Osteoblast (primary cell): ENCODE measurements around the gene ADAMTS5. TPM values are rescaled to one million over a fixed set of nuclear protein-coding genes. Genes with fewer than 3 reads are reported as not detected.
A peak's percentile ranks its signal among the peaks of the same experiment; 100 is the strongest.

Experiments
- DNase-seq: peaks from one replicate; pipeline ENCODE4 v3.0.0; 2011; ENCODE audit warnings: low spot score, mixed read lengths; ENCODE audit not compliant: insufficient read length; ENCODE audit errors: missing footprints
- H2AFZ ChIP-seq: 2 replicates; pipeline ENCODE4 v1.6.0; 2011; ENCODE audit warnings: mild to moderate bottlenecking, low read length
- H3K27ac ChIP-seq: 2 replicates; pipeline ENCODE4 v1.5.1; 2011; ENCODE audit warnings: mild to moderate bottlenecking, low read depth, low read length, moderate library complexity
- H3K27me3 ChIP-seq: 2 replicates; pipeline ENCODE4 v1.6.0; 2012; ENCODE audit warnings: mild to moderate bottlenecking, control low read depth, inconsistent platforms, low read length, moderate library complexity; ENCODE audit not compliant: insufficient read depth
- H3K36me3 ChIP-seq: 2 replicates; pipeline ENCODE4 v1.5.1; 2011; ENCODE audit warnings: mild to moderate bottlenecking, low read length, control low read depth, moderate library complexity; ENCODE audit not compliant: insufficient read depth
- H3K4me1 ChIP-seq: 2 replicates; pipeline ENCODE4 v1.5.1; 2011; ENCODE audit warnings: mild to moderate bottlenecking, low read length, control low read depth, moderate library complexity; ENCODE audit not compliant: insufficient read depth
- H3K4me2 ChIP-seq: 2 replicates; pipeline ENCODE4 v1.6.0; 2011; ENCODE audit warnings: mild to moderate bottlenecking, low read length; ENCODE audit not compliant: insufficient read depth
- H3K4me3 ChIP-seq: fragments of 200-600 bp; sonication (generic); 3 replicates; pipeline ENCODE4 v1.5.1; 2012; ENCODE audit warnings: mild to moderate bottlenecking, low read length, inconsistent platforms; ENCODE audit not compliant: insufficient read depth
- H3K79me2 ChIP-seq: 2 replicates; pipeline ENCODE4 v1.6.0; 2012; ENCODE audit warnings: mild to moderate bottlenecking, low read length, control low read depth, inconsistent platforms; ENCODE audit not compliant: insufficient read depth
- H3K9me3 ChIP-seq: 2 replicates; pipeline ENCODE4 v1.5.1; 2011; ENCODE audit warnings: low read depth, low read length, control low read depth
- H4K20me1 ChIP-seq: 2 replicates; pipeline ENCODE4 v1.6.0; 2012; ENCODE audit warnings: mild to moderate bottlenecking, low read length, control low read depth; ENCODE audit not compliant: insufficient read depth
- CTCF ChIP-seq: IDR thresholded peaks from 2 replicates; pipeline ENCODE4 v1.5.1; 2011; ENCODE audit warnings: mild to moderate bottlenecking, low read depth, low read length, moderate library complexity; ENCODE audit errors: extremely low read depth
- total RNA-seq: library from RNA; depleted of rRNA; stranded (reverse); fragments of >200 nt; gene quantifications from 2 replicates; pipeline ENCODE4 v1.2.3, GENCODE V29; 2012

The ADAMTS5 gene
- total RNA-seq = 38.9 and 39.1 TPM in 2 replicates

- DNase-seq = peak; percentile 93
- peaks cover 30% of the 10 kb centered on the region for H3K4me1 ChIP-seq
- H3K9me3 ChIP-seq = no peaks in the 10 kb centered on the region
- peak within 1 kb of the TSS; percentile 93 for H2AFZ ChIP-seq
- no peaks in the 10 kb centered on the region for H3K36me3 ChIP-seq
- no peak for TF ChIP-seq CTCF
- peak within 1 kb of the TSS; percentile 84 for H3K4me2 ChIP-seq
- no peaks in the 10 kb centered on the region for H4K20me1 ChIP-seq
- H3K4me3 ChIP-seq = peak within 1 kb of the TSS; percentile 82
- H3K79me2 ChIP-seq = peaks cover 16% of the 10 kb centered on the region
- no peaks in the 10 kb centered on the region for H3K27me3 ChIP-seq
- peak within 1 kb of the TSS; percentile 86 for H3K27ac ChIP-seq
Observed at GRCh38 chr21:26967062-26967913, at the start of gene ADAMTS5. Gene ADAMTS5 (minus strand): TSS chr21:26967088. CDS start chr21:26966391, 697 bp downstream.

GRCh38 chr21:27001526-27001925 lies 34.6 kb upstream of the ADAMTS5 start:
- Histone ChIP-seq H3K4me2 (no peak overlapping the region), H3K9me3 (no peaks in the 10 kb centered on the region), H3K27ac (no peak overlapping the region), H2AFZ (peak overlapping the region; percentile 59), H3K36me3 (no peaks in the 10 kb centered on the region), H3K79me2 (no peaks in the 10 kb centered on the region), H3K4me3 (no peak overlapping the region), H4K20me1 (no peaks in the 10 kb centered on the region), H3K27me3 (no peaks in the 10 kb centered on the region), H3K4me1 (peaks cover 3% of the 10 kb centered on the region)
- TF ChIP-seq CTCF = no peak
- DNase-seq = peak; percentile 67

GRCh38 chr21:26983576-26983975 lies 16.7 kb upstream of the ADAMTS5 start:
- H3K36me3 ChIP-seq = no peaks in the 10 kb centered on the region
- no peak overlapping the region for H2AFZ ChIP-seq

More at GRCh38 chr21:26983576-26983975, 16.7 kb upstream of the ADAMTS5 start:
- no peaks in the 10 kb centered on the region for H3K9me3 ChIP-seq
- H3K79me2 ChIP-seq = no peaks in the 10 kb centered on the region
- no peak overlapping the region for H3K27ac ChIP-seq
- H3K4me3 ChIP-seq = no peak overlapping the region
- no peaks in the 10 kb centered on the region for H4K20me1 ChIP-seq
- H3K4me1 ChIP-seq = no peaks in the 10 kb centered on the region
- no peak for TF ChIP-seq CTCF
- H3K4me2 ChIP-seq = no peak overlapping the region
- DNase-seq = no peak
- no peaks in the 10 kb centered on the region for H3K27me3 ChIP-seq
